Astrocyte of the spinal cord (primary cell): ENCODE measurements around the gene ITGB5.
"Not testable (repeated sequence)": the region's sequence is repeated elsewhere in the genome, so short reads cannot be mapped to it uniquely, and the experiment has no call there.

Experiments
- DNase-seq: peaks from one replicate; pipeline ENCODE4 v3.0.0; 2011; ENCODE audit warnings: low read depth, low spot score
- H3K4me3 ChIP-seq: 2 replicates; pipeline ENCODE4 v1.5.1; 2011; ENCODE audit warnings: low read depth, mild to moderate bottlenecking, low read length, moderate library complexity
- CTCF ChIP-seq: IDR thresholded peaks from 2 replicates; pipeline ENCODE4 v1.5.1; 2012; ENCODE audit warnings: low read depth, mild to moderate bottlenecking, low read length, inconsistent platforms
- in situ Hi-C: cut with HindIII; loops from 2 replicates; pipeline ENCODE4 v1.10.0; 2017; ENCODE audit warnings: low sequenced_read_pairs

The ITGB5 gene

GRCh38 chr3:124752051-124752450 is 135.1 kb downstream of the ITGB5 start:
- in situ Hi-C loops = no loop called here
- no peak overlapping the region for H3K4me3 ChIP-seq
- no peak for DNase-seq
- no peak for TF ChIP-seq CTCF

- in situ Hi-C loops = no loop called here
- no peak for TF ChIP-seq CTCF
- DNase-seq = no peak
- H3K4me3 ChIP-seq = no peak overlapping the region
Measured at GRCh38 chr3:124751501-124751900, 135.7 kb downstream of the ITGB5 start.

- DNase-seq, H3K4me3 ChIP-seq, in situ Hi-C loops: not testable (repeated sequence)
Measured at GRCh38 chr3:124749877-124750276, 137.3 kb downstream of the ITGB5 start.

GRCh38 chr3:124748560-124749198 is 138.5 kb downstream of the ITGB5 start:
- no peak for DNase-seq
- no peak overlapping the region for H3K4me3 ChIP-seq
- in situ Hi-C loops = no loop called here
- no peak for TF ChIP-seq CTCF

GRCh38 chr3:124747111-124747981 is 139.8 kb downstream of the ITGB5 start:
- in situ Hi-C loops = no loop called here
- H3K4me3 ChIP-seq = no peak overlapping the region
- no peak for TF ChIP-seq CTCF
- DNase-seq = no peak

GRCh38 chr3:124745756-124746155 is 141.4 kb downstream of the ITGB5 start:
- H3K4me3 ChIP-seq = no peak overlapping the region
- in situ Hi-C loops = no loop called here
- no peak for TF ChIP-seq CTCF
- DNase-seq = no peak

GRCh38 chr3:124741027-124741426 is 146.1 kb downstream of the ITGB5 start:
- peak; percentile 51 for DNase-seq
- in situ Hi-C loops = no loop called here
- H3K4me3 ChIP-seq = no peak overlapping the region
- no peak for TF ChIP-seq CTCF
